Right lobe of liver (tissue), 6 donors: ENCODE data around the gene KCNK17. TPM values are rescaled to one million over a fixed set of nuclear protein-coding genes. Genes with fewer than 3 reads are reported as not detected.

Experiments
- ATAC-seq, 4 donors: fragments of 200-7000 bp; cut with Tn5 transposase; one replicate each; pipeline ENCODE4 v1.9.1; 2020; ENCODE audit warnings: mild to moderate bottlenecking in 4 of 4, moderate library complexity in 4 of 4
- DNase-seq, 3 donors: peaks; one replicate each; pipeline ENCODE4 v3.0.0-alpha.2; 2020
- H3K27ac ChIP-seq, 3 donors: fragments of 200-600 bp; one replicate each; pipeline ENCODE4 v1.8.0; 2022
- H3K27me3 ChIP-seq, 2 donors: fragments of 200-600 bp; one replicate each; pipeline ENCODE4 v1.8.0; 2022
- H3K36me3 ChIP-seq, 4 donors: fragments of 200-600 bp; sonication (generic) in 1 of 4; one replicate each; pipeline versions ENCODE4 v1.5.1 to v1.8.0; 2017 to 2022; ENCODE audit warnings: control low read depth in 1 of 4
- H3K4me1 ChIP-seq, 4 donors: fragments of 200-600 bp; sonication (generic) in 1 of 4; one replicate each; pipeline versions ENCODE4 v1.5.1 to v1.8.0; 2017 to 2022; ENCODE audit warnings: control low read depth in 1 of 4
- H3K4me3 ChIP-seq, 3 donors: fragments of 200-600 bp; one replicate each; pipeline ENCODE4 v1.8.0; 2022
- H3K9me3 ChIP-seq, 4 donors: fragments of 200-600 bp; sonication (generic) in 1 of 4; one replicate each; pipeline versions ENCODE4 v1.5.1 to v1.8.0; 2017 to 2022; ENCODE audit warnings: control low read depth in 1 of 4
- CTCF ChIP-seq, 4 donors: fragments of 200-600 bp in 3 of 4; fragments of 450-650 bp in 1 of 4; IDR thresholded peaks; one replicate each; pipeline versions ENCODE4 v1.5.1 to v1.8.0; 2016 to 2022; ENCODE audit warnings: antibody characterized with exemption in 4 of 4, mild to moderate bottlenecking in 2 of 4
- POLR2A ChIP-seq: fragments of 450-650 bp; IDR thresholded peaks from one replicate; pipeline ENCODE4 v1.6.1; 2017; ENCODE audit warnings: antibody characterized with exemption, mild to moderate bottlenecking
- WGBS: methylation state at CpG from one replicate; pipeline ENCODE4 v1.1.6; 2018; ENCODE audit warnings: low coverage, low lambda C conversion rate; ENCODE audit not compliant: insufficient coverage; ENCODE audit errors: missing lambda C conversion rate; 5-methylcytosine and 5-hydroxymethylcytosine counted together
- intact Hi-C, 2 donors: fragments of 100-400 bp; cut with DNase I; formaldehyde crosslinking; loops; one replicate each; pipeline versions ENCODE4 v1.11.2 to v1.14.1; 2022
- total RNA-seq, 6 experiments: library from RNA; depleted of rRNA in 2 of 6; stranded (reverse); fragments of >200 nt in 2 of 6; fragmentation: NEBNext Ultra II Directional in 3 of 6; extraction: Animal tissue kit (Norgen Biotek cat#: 25700) in 3 of 6; gene quantifications; one replicate each; pipeline versions ENCODE4 v1.1.0 to v1.2.4, GENCODE V29; 2016 to 2023
- donor health status: DM: no; HTN: yes; CAD: no.
- donor health status: DM: no; HTN: no; CAD: no.
- donor health status: DM: no; HTN: no; CAD: no.
- donor health status: DM: no; HTN: yes; CAD: no.
- donor health status: DM: no; HTN: yes; CAD: no.

Gene KCNK17
- total RNA-seq, 6 experiments from 2014 or later: 0.31 to 0.77 (median 0.39) TPM; not detected in 1

- ATAC-seq (peak; percentile 47 to 68 (median 59)), DNase-seq (peak in 1 of 3 donors; percentile 83)
- no peaks in the 10 kb centered on the region for H3K36me3 ChIP-seq
- H3K27ac ChIP-seq: peak overlapping the region in 2 of 3 donors; percentile 29 to 80
- H3K9me3 ChIP-seq: no peaks in the 10 kb centered on the region
- H3K4me1 ChIP-seq: peaks cover 0 to 35% (median 16%) of the 10 kb centered on the region in 4 donors
- intact Hi-C loops: no loop called here
- no peak overlapping the region for H3K4me3 ChIP-seq
- 17% methylated on average over 6 of the region's 18 CpGs for WGBS
- H3K27me3 ChIP-seq: no peaks in the 10 kb centered on the region
- no peak for TF ChIP-seq POLR2A
- TF ChIP-seq CTCF (IDR thresholded peaks at IDR 0.05): no peak
These were observed 17.2 kb downstream of the KCNK17 start for GRCh38 chr6:39296745-39297640.

GRCh38 chr6:39295611-39296011 lies 18.6 kb downstream of the KCNK17 start:
- no peak for ATAC-seq
- intact Hi-C loops: no loop called here
- WGBS: no CpG with 5 or more reads among the region's 5 CpGs

GRCh38 chr6:39294899-39295298 lies 19.3 kb downstream of the KCNK17 start:
- no peak for TF ChIP-seq CTCF (IDR thresholded peaks at IDR 0.05)
- no peak for TF ChIP-seq POLR2A
- Histone ChIP-seq H3K4me1 (peaks cover 0 to 35% (median 16%) of the 10 kb centered on the region in 4 donors), H3K27ac (no peak overlapping the region), H3K36me3 (no peaks in the 10 kb centered on the region), H3K27me3 (no peaks in the 10 kb centered on the region), H3K4me3 (no peak overlapping the region), H3K9me3 (no peaks in the 10 kb centered on the region)
- ATAC-seq: no peak
- WGBS: 59% methylated on average over 1 of the region's 1 CpG
- DNase-seq: no peak
- intact Hi-C loops: no loop called here

More at GRCh38 chr6:39295611-39296011, 18.6 kb downstream of the KCNK17 start:
- H3K4me1 ChIP-seq: peaks cover 0 to 35% (median 16%) of the 10 kb centered on the region in 4 donors
- no peak for DNase-seq
- H3K27ac ChIP-seq: no peak overlapping the region
- no peak for TF ChIP-seq POLR2A
- no peak for TF ChIP-seq CTCF (IDR thresholded peaks at IDR 0.05)
- no peaks in the 10 kb centered on the region for H3K36me3 ChIP-seq
- H3K9me3 ChIP-seq: no peaks in the 10 kb centered on the region
- H3K27me3 ChIP-seq: no peaks in the 10 kb centered on the region
- H3K4me3 ChIP-seq: no peak overlapping the region

- H3K27ac ChIP-seq: no peak overlapping the region
These were observed 20.1 kb downstream of the KCNK17 start for GRCh38 chr6:39294133-39294532.

More at GRCh38 chr6:39294133-39294532, 20.1 kb downstream of the KCNK17 start:
- Histone ChIP-seq H3K27me3 (no peaks in the 10 kb centered on the region), H3K36me3 (no peaks in the 10 kb centered on the region), H3K4me3 (no peak overlapping the region), H3K9me3 (no peaks in the 10 kb centered on the region), H3K4me1 (peaks cover 0 to 35% (median 16%) of the 10 kb centered on the region in 4 donors)
- intact Hi-C loops: no loop called here
- TF ChIP-seq CTCF (IDR thresholded peaks at IDR 0.05) (no peak), POLR2A (no peak)
- DNase-seq (peak in 1 of 3 donors; percentile 69), ATAC-seq (peak in 3 of 4 donors; percentile 23 to 45 (median 28))
- WGBS: 35% methylated on average over 4 of the region's 5 CpGs
